HepG2 (cell line): ENCODE data around the gene BEST2. TPM values are rescaled to one million over a fixed set of nuclear protein-coding genes. Genes with fewer than 3 reads are reported as not detected.
A peak's percentile ranks its signal among the peaks of the same experiment; 100 is the strongest.

ENCODE experiments used
- DNMT1 ChIP-seq: sonication (generic); formaldehyde crosslinking; IDR thresholded peaks from 2 replicates; pipeline ENCODE4 v1.5.1; 2020; ENCODE audit warnings: mild to moderate bottlenecking, missing genetic modification reagents
- FIP1L1 ChIP-seq: fragments of 200-400 bp; formaldehyde crosslinking; IDR thresholded peaks from 2 replicates; pipeline ENCODE4 v1.6.1; 2018; ENCODE audit warnings: low read depth, mild to moderate bottlenecking, low read length, moderate library complexity, borderline replicate concordance; ENCODE audit not compliant: insufficient read depth
- GZF1 ChIP-seq: sonication (generic); formaldehyde crosslinking; IDR thresholded peaks from 2 replicates; pipeline ENCODE4 v1.5.1; 2020; ENCODE audit warnings: mild to moderate bottlenecking, missing genetic modification reagents
- KDM3A ChIP-seq: IDR thresholded peaks from 2 replicates; pipeline ENCODE4 v1.6.1; 2018; ENCODE audit warnings: low read depth, missing compliant biosample characterization
- NFE2 ChIP-seq: sonication (generic); formaldehyde crosslinking; IDR thresholded peaks from 2 replicates; pipeline ENCODE4 v1.4.0; 2020; ENCODE audit warnings: missing genetic modification reagents
- NR2C2 ChIP-seq: sonication (generic); formaldehyde crosslinking; IDR thresholded peaks from 2 replicates; pipeline ENCODE4 v1.4.0; 2020; ENCODE audit warnings: missing genetic modification reagents, mild to moderate bottlenecking, moderate library complexity, borderline replicate concordance
- NR3C1 ChIP-seq: sonication (generic); formaldehyde crosslinking; IDR thresholded peaks from 2 replicates; pipeline ENCODE4 v1.4.0; 2020; ENCODE audit warnings: missing genetic modification reagents
- PCBP1 ChIP-seq: fragments of 200-400 bp; formaldehyde crosslinking; IDR thresholded peaks from 2 replicates; pipeline ENCODE4 v1.6.1; 2017; ENCODE audit warnings: mild to moderate bottlenecking, low read depth, low read length, borderline replicate concordance
- RFX5 ChIP-seq: IDR thresholded peaks from 2 replicates; pipeline ENCODE4 v1.6.1; 2011; ENCODE audit warnings: low read depth, low read length, improper control_type of control experiment
- SIN3B ChIP-seq: fragments of 150-350 bp; IDR thresholded peaks from 2 replicates; pipeline ENCODE4 v1.6.1; 2014; ENCODE audit warnings: low read length
- SRY ChIP-seq: sonication (generic); formaldehyde crosslinking; IDR thresholded peaks from 2 replicates; pipeline ENCODE4 v1.8.0; 2022; ENCODE audit warnings: mild to moderate bottlenecking, missing genetic modification reagents
- SUZ12 ChIP-seq: fragments of 150-350 bp; IDR thresholded peaks from 2 replicates; pipeline ENCODE4 v1.6.1; 2014; ENCODE audit warnings: low read depth, low read length
- TCF7L2 ChIP-seq: IDR thresholded peaks from 2 replicates; pipeline ENCODE4 v1.6.1; 2011; ENCODE audit warnings: mild to moderate bottlenecking, low read depth, low read length, moderate library complexity
- TOE1 ChIP-seq: sonication (generic); formaldehyde crosslinking; IDR thresholded peaks from 2 replicates; pipeline ENCODE4 v1.4.0; 2020; ENCODE audit warnings: mild to moderate bottlenecking, missing genetic modification reagents
- ZNF274 ChIP-seq: sonication (generic); formaldehyde crosslinking; IDR thresholded peaks from 2 replicates; pipeline ENCODE4 v1.5.1; 2020; ENCODE audit warnings: mild to moderate bottlenecking, missing genetic modification reagents
- ZNF468 ChIP-seq: sonication (generic); formaldehyde crosslinking; IDR thresholded peaks from 2 replicates; pipeline ENCODE4 v1.8.0; 2022; ENCODE audit warnings: mild to moderate bottlenecking, moderate library complexity, missing genetic modification reagents
- ZNF501 ChIP-seq: sonication (generic); formaldehyde crosslinking; IDR thresholded peaks from 2 replicates; pipeline ENCODE4 v1.5.1; 2020; ENCODE audit warnings: mild to moderate bottlenecking, moderate library complexity, missing genetic modification reagents
- ZNF782 ChIP-seq: sonication (generic); formaldehyde crosslinking; IDR thresholded peaks from 2 replicates; pipeline ENCODE4 v1.4.0; 2020; ENCODE audit warnings: missing genetic modification reagents, mild to moderate bottlenecking, borderline replicate concordance
- ZNF841 ChIP-seq: sonication (generic); formaldehyde crosslinking; IDR thresholded peaks from 2 replicates; pipeline ENCODE4 v1.8.1; 2023; ENCODE audit warnings: missing genetic modification reagents, borderline replicate concordance
- ZSCAN31 ChIP-seq: sonication (generic); formaldehyde crosslinking; IDR thresholded peaks from 2 replicates; pipeline ENCODE4 v1.5.0; 2020; ENCODE audit warnings: low read depth, mild to moderate bottlenecking, missing genetic modification reagents
- polyA plus RNA-seq, 8 experiments: library from polyadenylated mRNA; depleted of rRNA in 3 of 8; stranded (reverse) in 7 of 8; unstranded in 1 of 8; fragments of >200 nt; fragmentation: Illumina TruSeq in 4 of 8; extraction: Trizol in 4 of 8; gene quantifications; 2 replicates each; pipeline versions ENCODE4 v1.2.1 to v1.2.3, GENCODE V29; 2011 to 2016; ENCODE audit warnings: low read depth in 4 of 8, missing spikeins in 1 of 8, mixed read lengths in 1 of 8; ENCODE audit not compliant: insufficient read depth in 1 of 8
- total RNA-seq, 5 experiments: library from RNA; depleted of rRNA; stranded (reverse); fragments of >200 nt; fragmentation: Illumina TruSeq; extraction: Trizol; gene quantifications; 2 replicates each; pipeline ENCODE4 v1.2.3, GENCODE V29; 2016; ENCODE audit warnings: low read depth in 1 of 5
- TF ChIP-seq, protein P1 (sequence below): sonication (generic); formaldehyde crosslinking; IDR thresholded peaks from 2 replicates; pipeline ENCODE4 v1.9.0; 2021; ENCODE audit warnings: missing genetic modification reagents, mild to moderate bottlenecking, borderline replicate concordance
- TF ChIP-seq, protein P2 (sequence below): sonication (generic); formaldehyde crosslinking; IDR thresholded peaks from 2 replicates; pipeline ENCODE4 v1.8.1; 2022; ENCODE audit warnings: mild to moderate bottlenecking, missing genetic modification reagents
- TF ChIP-seq, protein P3 (sequence below): sonication (generic); IDR thresholded peaks from 2 replicates; pipeline ENCODE4 v1.6.1; 2016; ENCODE audit warnings: low read depth, borderline replicate concordance
- TF ChIP-seq, protein P4 (sequence below): sonication (generic); formaldehyde crosslinking; IDR thresholded peaks from 2 replicates; pipeline ENCODE4 v1.5.1; 2020; ENCODE audit warnings: missing genetic modification reagents, mild to moderate bottlenecking, borderline replicate concordance
- TF ChIP-seq, protein P5 (sequence below): IDR thresholded peaks from 2 replicates; pipeline ENCODE4 v1.6.1; 2016; ENCODE audit warnings: low read depth, control low read depth

The BEST2 gene
- total and polyA plus RNA-seq, 2 of the 13 experiments (the other 11 are each of a cell fraction or from before 2014, with no cell fraction given) = not detected

DNA sequence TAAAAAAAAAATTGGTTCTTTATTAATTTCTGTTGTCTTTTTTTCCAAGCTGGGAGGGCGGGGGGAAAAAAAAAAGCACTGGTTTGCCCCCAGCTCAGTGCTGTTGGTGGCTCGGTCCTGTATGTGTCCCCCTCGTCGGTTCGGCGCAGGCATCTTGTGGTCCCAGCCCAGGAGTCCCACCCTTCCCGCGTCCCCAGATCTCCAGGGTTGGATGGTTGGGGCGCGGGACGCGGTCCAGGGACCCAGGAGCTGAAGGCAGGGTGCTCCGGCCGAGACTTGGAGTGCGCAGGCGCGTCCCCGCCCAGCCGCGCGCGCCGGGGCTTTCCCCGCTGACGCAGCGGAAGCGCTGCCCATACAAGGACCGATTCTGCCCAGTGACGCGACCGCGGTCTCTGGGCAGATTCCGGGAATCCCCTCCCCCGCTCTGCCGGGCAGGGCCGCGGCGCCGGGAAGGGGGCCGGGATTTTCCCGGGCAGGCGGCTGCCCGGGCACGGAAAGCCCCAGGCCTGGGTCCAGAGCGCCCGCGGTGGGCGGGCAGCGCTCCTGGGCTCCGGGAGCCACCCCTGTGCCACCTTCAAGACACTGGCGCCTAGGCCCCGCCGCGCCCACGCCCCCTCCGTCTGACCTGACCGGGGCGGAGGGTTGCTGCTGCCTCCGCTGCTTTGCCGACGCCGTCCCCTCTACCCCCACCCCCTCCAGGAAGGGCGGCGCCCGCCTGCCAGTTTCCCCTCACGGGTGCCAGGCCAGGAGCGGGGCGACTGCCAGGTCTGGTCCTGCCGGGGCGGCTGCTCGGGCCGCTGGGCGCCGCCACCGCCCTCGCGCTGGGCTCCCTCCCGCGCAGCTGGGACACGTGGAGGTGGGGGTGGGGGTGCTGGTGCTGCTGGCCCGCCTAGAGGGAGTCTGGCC is 42.0 kb downstream of the BEST2 start (continued):
- TF ChIP-seq, protein P1, sequence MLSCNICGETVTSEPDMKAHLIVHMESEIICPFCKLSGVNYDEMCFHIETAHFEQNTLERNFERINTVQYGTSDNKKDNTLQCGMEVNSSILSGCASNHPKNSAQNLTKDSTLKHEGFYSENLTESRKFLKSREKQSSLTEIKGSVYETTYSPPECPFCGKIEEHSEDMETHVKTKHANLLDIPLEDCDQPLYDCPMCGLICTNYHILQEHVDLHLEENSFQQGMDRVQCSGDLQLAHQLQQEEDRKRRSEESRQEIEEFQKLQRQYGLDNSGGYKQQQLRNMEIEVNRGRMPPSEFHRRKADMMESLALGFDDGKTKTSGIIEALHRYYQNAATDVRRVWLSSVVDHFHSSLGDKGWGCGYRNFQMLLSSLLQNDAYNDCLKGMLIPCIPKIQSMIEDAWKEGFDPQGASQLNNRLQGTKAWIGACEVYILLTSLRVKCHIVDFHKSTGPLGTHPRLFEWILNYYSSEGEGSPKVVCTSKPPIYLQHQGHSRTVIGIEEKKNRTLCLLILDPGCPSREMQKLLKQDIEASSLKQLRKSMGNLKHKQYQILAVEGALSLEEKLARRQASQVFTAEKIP (CRISPR knock-in tag) = no peak
- no peak for TF ChIP-seq SUZ12
- no peak for TF ChIP-seq GZF1 (CRISPR knock-in tag)
- TF ChIP-seq TOE1 (CRISPR knock-in tag) = no peak
- TF ChIP-seq SIN3B = no peak
- TF ChIP-seq PCBP1 = no peak
- no peak for TF ChIP-seq NFE2 (CRISPR knock-in tag)
- no peak for TF ChIP-seq NR3C1 (CRISPR knock-in tag)
- TF ChIP-seq ZSCAN31 (CRISPR knock-in tag) = no peak
- TF ChIP-seq TCF7L2 = no peak
- TF ChIP-seq, protein P2, sequence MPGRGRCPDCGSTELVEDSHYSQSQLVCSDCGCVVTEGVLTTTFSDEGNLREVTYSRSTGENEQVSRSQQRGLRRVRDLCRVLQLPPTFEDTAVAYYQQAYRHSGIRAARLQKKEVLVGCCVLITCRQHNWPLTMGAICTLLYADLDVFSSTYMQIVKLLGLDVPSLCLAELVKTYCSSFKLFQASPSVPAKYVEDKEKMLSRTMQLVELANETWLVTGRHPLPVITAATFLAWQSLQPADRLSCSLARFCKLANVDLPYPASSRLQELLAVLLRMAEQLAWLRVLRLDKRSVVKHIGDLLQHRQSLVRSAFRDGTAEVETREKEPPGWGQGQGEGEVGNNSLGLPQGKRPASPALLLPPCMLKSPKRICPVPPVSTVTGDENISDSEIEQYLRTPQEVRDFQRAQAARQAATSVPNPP (CRISPR knock-in tag) = no peak
- TF ChIP-seq, protein P3, sequence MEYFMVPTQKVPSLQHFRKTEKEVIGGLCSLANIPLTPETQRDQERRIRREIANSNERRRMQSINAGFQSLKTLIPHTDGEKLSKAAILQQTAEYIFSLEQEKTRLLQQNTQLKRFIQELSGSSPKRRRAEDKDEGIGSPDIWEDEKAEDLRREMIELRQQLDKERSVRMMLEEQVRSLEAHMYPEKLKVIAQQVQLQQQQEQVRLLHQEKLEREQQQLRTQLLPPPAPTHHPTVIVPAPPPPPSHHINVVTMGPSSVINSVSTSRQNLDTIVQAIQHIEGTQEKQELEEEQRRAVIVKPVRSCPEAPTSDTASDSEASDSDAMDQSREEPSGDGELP = no peak; the same call in 1 of the 2 replicates
- TF ChIP-seq NR2C2 (CRISPR knock-in tag) = no peak
- no peak for TF ChIP-seq FIP1L1
- peak; percentile 96 for TF ChIP-seq RFX5
- no peak for TF ChIP-seq ZNF274 (CRISPR knock-in tag)
- TF ChIP-seq KDM3A (CRISPR knock-in tag) = no peak
- TF ChIP-seq, protein P4, sequence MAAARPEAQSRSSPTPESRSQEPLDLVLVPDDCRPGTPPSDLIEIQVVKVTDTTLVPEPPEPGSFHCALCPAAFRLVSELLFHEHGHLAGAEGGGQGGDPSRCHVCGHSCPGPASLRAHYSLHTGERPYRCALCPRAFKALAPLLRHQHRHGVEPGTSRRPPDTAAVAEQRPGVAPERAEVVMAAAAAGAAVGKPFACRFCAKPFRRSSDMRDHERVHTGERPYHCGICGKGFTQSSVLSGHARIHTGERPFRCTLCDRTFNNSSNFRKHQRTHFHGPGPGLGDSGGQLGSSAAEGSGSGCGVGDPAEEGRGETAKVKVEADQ (CRISPR knock-in tag) = no peak
- TF ChIP-seq ZNF841 (CRISPR knock-in tag) = 0 out of 2 replicates have a peak, but pooled peaks have one; percentile 72
- TF ChIP-seq ZNF782 (CRISPR knock-in tag) = no peak
- TF ChIP-seq ZNF468 (CRISPR knock-in tag) = no peak
- TF ChIP-seq ZNF501 (CRISPR knock-in tag) = peak; percentile 67; the same call in 1 of the 2 replicates
- TF ChIP-seq, protein P5, sequence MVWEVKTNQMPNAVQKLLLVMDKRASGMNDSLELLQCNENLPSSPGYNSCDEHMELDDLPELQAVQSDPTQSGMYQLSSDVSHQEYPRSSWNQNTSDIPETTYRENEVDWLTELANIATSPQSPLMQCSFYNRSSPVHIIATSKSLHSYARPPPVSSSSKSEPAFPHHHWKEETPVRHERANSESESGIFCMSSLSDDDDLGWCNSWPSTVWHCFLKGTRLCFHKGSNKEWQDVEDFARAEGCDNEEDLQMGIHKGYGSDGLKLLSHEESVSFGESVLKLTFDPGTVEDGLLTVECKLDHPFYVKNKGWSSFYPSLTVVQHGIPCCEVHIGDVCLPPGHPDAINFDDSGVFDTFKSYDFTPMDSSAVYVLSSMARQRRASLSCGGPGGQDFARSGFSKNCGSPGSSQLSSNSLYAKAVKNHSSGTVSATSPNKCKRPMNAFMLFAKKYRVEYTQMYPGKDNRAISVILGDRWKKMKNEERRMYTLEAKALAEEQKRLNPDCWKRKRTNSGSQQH (CRISPR knock-in tag) = peak; percentile 79; the same call in 1 of the 2 replicates
- TF ChIP-seq DNMT1 (CRISPR knock-in tag) = no peak
- no peak for TF ChIP-seq SRY
